Raji (cell line): ENCODE measurements around the gene HDAC4.

Experiments
- POLR2A ChIP-seq: IDR thresholded peaks from 2 replicates; pipeline ENCODE4 v1.6.1; 2011; ENCODE audit warnings: low read depth, low read length, control low read depth; ENCODE audit not compliant: insufficient read depth

The HDAC4 gene

GRCh38 chr2:239375278-239376061 lies 25.4 kb downstream of the HDAC4 start:
- no peak for TF ChIP-seq POLR2A

- no peak for TF ChIP-seq POLR2A
These were observed 25.9 kb downstream of the HDAC4 start for GRCh38 chr2:239374896-239375277.

DNA sequence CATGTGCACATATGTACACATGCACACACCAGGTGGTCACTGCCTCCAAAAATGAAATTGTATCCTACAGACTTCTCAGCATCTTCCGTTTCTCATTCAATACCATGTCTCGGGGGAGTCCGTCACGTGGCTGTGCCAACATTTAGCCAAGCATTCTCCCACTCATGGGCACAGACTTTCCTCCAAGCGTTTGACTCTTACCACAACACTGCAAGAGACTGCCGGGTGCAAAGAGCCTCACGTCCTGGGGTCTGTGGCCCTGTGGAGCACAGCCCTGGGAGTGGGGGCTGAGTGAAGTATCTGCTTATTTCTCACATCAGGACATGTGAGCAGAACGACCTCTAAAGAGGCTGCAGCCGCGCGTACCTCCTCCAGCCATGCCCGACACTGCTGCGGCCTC lies 28.0 kb downstream of the HDAC4 start:
- no peak for TF ChIP-seq POLR2A

DNA sequence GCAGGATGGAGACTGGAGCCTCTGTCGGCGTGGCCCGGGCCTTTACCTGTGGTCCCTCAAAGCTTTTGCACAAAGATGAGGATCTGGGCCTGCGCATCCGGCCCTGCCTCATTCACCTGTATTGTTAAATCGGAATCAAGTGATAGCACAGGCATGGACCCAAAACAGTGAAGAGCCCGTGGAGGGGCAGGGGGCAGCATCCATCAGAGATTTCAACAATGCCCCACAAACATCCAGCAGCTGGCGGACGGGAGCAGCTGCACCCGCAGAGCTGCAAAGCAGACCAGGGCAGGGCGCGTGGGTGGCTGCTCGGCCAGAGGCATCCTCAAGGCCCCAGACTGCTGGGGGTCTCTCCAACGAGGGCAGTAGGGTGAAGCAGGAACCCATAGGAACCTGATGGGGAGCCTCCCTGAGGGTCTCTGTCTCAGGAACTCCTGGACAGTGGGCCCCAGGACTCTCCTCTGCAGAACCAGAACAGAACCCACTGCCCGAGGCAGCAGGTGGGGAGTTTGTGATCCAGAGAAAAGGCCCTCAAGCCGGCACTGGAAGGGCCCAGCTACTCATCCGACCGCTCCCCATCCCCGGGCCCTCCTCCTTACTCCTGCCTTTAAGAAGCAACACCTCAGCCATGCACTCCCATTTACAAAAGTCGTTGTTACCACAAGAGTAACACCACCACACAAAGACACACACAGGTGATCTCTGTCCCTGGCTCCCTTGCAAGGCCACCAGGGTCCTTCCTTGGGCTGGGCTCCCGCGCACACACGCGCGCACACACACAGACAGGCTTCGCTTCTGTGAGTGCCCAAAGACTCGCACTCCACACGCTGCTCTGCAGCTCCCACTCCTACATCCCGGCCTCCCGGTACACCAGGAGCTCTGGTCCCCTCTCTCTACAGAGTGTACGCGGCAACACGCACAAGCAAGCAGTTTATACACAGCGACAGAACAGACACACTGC lies 28.8 kb downstream of the HDAC4 start:
- TF ChIP-seq POLR2A, result no peak

DNA sequence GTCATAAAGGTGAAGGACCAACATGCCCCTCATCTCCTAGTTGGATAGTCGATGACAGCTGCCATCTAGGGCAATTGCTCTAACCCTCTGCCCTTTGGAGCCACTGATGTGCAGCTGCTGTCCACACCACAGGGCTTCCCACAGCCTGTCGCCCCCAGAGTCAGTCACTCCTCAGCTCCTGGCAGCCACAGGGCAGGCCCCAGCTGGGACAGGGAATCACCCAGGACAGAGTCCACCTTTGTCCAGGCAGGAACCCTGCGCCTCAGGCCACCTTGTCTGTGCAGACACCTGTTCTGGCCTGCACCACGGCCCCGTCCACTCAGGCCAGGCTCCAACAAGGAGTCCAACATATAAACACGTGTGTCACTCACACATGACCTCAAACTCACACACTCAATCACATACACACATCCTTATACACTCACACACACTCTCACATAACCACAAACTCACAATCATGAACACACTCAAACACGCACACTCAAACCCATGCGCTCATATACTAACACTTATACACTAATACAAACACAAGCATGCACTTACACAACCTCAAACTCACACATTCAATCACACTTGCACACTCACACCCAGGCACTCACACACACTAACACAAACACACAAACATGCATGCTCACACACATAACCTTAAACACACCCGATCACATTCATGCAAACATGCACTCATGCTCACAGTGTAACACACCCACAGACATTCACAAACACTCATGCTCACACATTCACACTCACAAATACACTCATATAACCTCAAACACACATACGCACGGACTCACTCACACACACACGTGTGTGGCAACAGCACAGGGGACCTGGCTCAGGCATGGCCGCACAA lies 29.7 kb downstream of the HDAC4 start:
- TF ChIP-seq POLR2A, result no peak

DNA sequence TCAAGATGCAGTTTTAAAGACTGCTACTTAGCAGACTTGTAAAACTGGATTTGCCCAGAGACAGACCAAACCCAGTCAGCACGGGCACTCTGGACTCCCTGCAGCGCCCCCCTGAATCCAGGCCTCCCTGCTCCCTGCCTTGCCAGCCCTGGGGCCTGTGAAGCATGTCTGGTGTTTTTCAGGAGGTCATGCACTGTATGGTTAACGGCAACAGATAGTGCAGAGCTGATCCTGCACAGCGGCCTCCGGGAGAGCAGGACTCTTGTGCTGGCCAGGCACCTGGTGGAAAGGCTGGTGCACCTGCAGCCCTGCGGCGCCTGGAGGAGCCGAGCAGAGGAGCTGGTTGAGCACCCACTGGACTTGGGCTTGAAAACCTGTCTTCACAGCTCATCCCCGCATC lies 30.4 kb downstream of the HDAC4 start:
- no peak for TF ChIP-seq POLR2A

GRCh38 chr2:239369631-239370161 lies 31.1 kb downstream of the HDAC4 start:
- TF ChIP-seq POLR2A, result no peak

DNA sequence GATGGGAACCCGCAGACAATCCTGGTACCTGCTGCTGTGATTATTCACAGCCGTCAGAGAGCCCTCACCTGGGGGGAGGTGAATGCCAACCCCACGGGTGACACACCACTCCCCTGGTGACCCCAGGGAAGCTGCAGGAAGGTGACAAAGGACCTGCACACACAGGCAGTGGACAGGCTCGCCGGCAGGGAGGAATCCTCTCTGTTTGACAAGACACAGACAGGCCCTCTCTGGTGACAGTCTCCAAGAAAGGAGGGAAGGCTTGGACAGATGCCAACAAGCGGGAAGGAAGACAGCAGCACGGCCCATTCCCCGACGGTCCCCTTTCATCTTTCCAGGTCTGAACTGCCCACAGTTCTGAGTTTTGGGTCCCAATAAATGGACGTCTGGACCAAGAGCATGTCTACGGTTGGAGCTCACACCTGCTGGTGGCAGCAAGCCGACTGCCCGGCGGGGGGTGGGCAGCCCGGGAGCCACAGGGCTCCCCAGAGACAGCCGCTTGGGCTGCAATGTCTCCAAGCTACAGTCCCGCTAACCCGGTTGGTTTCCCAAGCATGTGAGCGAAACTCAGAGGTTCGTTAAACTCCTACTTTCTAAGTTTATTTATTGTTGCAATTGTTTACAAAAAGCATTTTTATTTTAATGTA lies 31.8 kb downstream of the HDAC4 start:
- TF ChIP-seq POLR2A, result no peak

- no peak for TF ChIP-seq POLR2A
These were observed 32.5 kb downstream of the HDAC4 start for GRCh38 chr2:239368321-239368720.

- TF ChIP-seq POLR2A, result no peak
These were observed 34.1 kb downstream of the HDAC4 start for GRCh38 chr2:239366740-239367139.

- TF ChIP-seq POLR2A, result no peak
These were observed 34.9 kb downstream of the HDAC4 start for GRCh38 chr2:239365782-239366435.

DNA sequence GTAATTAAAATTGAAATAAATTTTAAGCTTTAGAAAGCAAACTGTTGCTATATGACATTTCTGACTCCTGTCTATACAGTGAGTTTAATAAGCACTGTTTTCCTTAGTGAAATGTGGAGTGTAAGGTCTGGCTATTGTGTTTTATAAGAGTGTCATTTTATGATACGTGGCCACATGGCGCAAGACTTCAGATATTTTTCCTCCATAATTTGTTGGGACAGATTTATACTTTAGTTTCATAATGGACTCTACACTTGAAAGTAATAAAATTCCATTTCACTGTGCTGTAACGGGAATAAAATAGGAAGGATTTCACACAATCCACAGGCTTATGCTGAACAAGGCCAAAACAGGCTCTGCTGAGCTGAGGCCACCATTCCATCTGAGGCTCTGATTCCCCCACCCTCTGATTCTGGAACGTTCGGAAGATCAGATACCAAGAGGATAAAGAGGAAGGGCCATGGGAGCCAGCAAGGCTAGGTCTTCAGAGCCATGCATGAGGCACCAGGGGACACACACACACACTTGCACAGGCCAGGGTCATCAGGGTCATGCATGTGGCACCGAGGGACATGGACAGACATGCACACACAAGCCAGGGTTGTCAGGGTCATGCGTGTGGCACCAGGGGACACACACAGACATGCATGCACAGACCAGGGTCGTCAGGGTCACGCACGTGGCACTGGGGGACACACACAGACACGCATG lies 35.6 kb downstream of the HDAC4 start:
- TF ChIP-seq POLR2A, result no peak

DNA sequence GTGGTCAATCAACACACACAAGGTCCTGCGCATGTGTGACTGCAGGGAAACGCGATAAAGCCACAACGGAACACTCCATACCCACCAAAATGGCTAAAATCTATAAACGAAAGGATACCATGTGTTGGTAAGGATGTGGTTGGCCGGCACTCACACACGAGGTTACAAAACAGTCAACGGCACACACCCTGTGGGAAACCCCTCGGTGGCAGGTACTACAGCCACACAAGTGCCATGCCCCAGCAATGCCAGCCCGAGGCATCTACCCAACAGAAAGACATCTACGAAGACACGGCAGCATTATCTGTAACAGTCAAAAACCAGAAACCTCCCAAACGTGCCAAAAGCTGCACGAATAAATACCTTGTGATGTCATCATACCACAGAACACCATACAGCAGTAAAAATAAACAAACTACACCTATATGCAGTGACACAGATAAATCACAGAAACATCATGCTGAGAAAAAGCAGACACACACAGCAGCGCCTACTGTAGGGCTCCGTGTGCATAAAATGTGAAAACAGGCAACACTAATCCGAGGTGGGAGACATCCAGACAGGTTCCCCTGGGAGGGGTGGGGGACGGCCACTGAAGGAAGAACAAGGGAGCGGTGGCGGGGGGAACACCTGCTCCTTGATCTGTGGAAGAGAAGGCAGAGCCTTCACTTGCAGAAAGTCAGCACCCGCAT lies 36.7 kb downstream of the HDAC4 start:
- no peak for TF ChIP-seq POLR2A
